ENCODE measurements around the gene CCL11.

The CCL11 gene

DNA sequence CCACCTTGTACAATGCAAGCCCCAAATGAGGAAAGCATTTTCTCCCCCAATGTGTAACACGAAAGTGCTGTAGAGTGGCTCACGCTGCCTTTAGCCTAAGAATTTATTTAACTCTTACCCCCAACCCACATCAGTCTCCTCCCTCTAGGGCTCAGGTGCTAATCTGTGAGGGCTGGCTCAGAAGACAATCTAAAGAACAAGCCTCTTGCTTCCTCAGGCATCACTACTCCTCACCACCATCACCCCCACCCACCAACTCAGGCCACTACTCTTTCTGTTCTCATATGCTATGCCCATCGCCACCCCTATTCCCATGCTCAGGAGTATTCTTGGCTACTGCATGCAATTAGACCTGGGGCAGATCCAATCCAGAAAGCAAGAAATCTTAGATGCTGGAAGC is 34.4 kb upstream of the CCL11 start:
- Histone ChIP-seq H3K27ac (ENCODE audit: low read depth, low read length) (no peak overlapping the region), H3K4me1 (ENCODE audit: control insufficient read depth, insufficient read depth, low read length) (peaks cover 65% of the 10 kb centered on the region), H3K9ac (ENCODE audit: low read length) (no peak overlapping the region), H3K27me3 (ENCODE audit: control insufficient read depth, insufficient read depth, low read length) (no peaks in the 10 kb centered on the region), H3K4me3 (ENCODE audit: low read length) (no peak overlapping the region), H3K36me3 (ENCODE audit: control insufficient read depth, insufficient read depth, low read length) (no peaks in the 10 kb centered on the region)

DNA sequence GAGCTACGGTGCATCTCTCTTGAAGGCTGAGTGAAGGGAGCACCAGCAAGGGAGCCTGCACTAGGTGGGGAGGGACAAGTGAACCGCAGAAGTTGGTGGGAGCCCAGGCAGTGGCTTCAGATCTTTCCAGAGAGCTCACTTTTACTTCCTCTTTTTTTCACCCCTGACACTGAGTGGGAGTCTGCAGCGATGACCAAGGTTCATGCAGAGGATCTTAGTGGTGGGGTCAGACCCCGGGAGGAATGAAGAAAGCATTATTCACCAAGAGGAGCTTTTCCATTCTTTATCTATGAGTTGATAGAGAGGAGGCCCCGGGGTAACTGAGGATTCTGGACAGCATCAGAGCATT is 33.5 kb upstream of the CCL11 start:
- Histone ChIP-seq H3K36me3 (ENCODE audit: control insufficient read depth, insufficient read depth, low read length) (no peaks in the 10 kb centered on the region), H3K27me3 (ENCODE audit: control insufficient read depth, insufficient read depth, low read length) (no peaks in the 10 kb centered on the region), H3K27ac (ENCODE audit: low read depth, low read length) (peak overlapping the region; percentile 81), H3K9ac (ENCODE audit: low read length) (no peak overlapping the region), H3K4me3 (ENCODE audit: low read length) (no peak overlapping the region), H3K4me1 (ENCODE audit: control insufficient read depth, insufficient read depth, low read length) (peaks cover 65% of the 10 kb centered on the region)

DNA sequence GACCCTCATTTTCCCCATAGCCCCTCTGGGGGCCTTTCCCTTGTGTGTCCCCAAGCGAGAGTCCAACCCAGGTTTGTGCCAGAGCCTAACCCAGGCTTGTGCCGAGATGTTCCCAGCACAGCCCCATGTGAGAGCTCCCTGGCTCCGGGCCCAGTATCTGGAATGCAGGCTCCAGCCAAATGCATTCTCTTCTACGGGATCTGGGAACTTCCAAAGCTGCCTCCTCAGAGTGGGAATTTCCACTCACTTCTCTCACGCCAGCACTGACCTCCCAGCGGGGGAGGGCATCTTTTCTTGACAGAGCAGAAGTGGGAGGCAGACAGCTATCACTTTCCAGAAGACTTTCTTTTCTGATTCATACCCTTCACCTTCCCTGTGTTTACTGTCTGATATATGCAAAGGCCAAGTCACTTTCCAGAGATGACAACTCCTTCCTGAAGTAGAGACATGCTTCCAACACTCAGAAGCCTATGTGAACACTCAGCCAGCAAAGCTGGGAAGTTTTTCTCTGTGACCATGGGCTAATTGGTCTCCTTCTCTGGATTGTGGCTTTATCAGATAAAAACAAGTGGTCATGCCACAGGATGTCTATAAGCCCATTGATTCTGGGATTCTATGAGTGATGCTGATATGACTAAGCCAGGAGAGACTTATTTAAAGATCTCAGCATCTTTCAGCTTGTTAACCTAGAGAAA is 33.0 kb upstream of the CCL11 start:
- H3K27ac ChIP-seq (ENCODE audit: low read depth, low read length), result peak overlapping the region; percentile 81
- H3K9ac ChIP-seq (ENCODE audit: low read length), result no peak overlapping the region
- no peaks in the 10 kb centered on the region for H3K27me3 ChIP-seq (ENCODE audit: control insufficient read depth, insufficient read depth, low read length)
- H3K4me1 ChIP-seq (ENCODE audit: control insufficient read depth, insufficient read depth, low read length), result peaks cover 65% of the 10 kb centered on the region
- no peaks in the 10 kb centered on the region for H3K36me3 ChIP-seq (ENCODE audit: control insufficient read depth, insufficient read depth, low read length)
- H3K4me3 ChIP-seq (ENCODE audit: low read length), result no peak overlapping the region

DNA sequence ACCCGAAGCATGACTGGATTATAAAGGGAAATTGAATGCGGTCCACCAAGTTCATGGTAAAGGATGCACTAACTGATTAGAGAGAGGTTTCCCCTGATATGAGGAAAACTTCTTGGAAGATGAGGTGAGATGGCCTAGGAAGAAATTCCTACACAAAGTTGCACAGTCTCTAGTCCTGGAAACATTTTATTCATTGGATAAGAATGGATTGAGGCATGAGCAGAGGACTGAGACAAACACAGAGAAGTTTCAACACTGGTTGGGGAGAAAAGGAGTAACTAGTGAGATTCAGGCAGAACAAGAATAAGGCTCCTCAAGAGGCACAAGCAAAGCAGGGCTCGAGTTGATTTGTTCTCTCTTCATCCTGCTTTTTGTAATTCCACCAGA is 32.4 kb upstream of the CCL11 start:
- Histone ChIP-seq H3K36me3 (ENCODE audit: control insufficient read depth, insufficient read depth, low read length) (no peaks in the 10 kb centered on the region), H3K27ac (ENCODE audit: low read depth, low read length) (peak overlapping the region; percentile 81), H3K4me1 (ENCODE audit: control insufficient read depth, insufficient read depth, low read length) (peaks cover 61% of the 10 kb centered on the region)

DNA sequence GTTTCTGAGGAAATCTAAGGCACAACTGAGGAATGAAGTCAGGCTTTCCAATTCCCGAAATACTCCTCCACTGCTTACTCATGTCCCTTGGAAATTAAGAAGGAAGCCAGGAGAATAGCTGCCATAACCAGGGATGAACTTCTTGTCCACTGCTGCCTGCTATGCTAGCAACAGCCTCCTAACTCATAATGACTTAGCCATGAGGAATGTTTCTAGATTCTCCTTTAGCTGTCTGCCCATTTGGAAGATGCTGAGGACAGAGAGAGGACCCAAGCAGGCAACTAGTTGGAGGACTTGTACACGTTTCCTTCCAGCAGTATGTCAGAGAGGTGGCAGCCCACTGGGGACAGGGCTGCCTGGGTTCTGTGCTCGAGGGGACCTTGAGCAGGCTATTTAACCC is 31.4 kb upstream of the CCL11 start:
- Histone ChIP-seq H3K9ac (ENCODE audit: low read length) (no peak overlapping the region), H3K27ac (ENCODE audit: low read depth, low read length) (peak overlapping the region; percentile 81), H3K27me3 (ENCODE audit: control insufficient read depth, insufficient read depth, low read length) (no peaks in the 10 kb centered on the region), H3K36me3 (ENCODE audit: control insufficient read depth, insufficient read depth, low read length) (no peaks in the 10 kb centered on the region), H3K4me3 (ENCODE audit: low read length) (no peak overlapping the region), H3K4me1 (ENCODE audit: control insufficient read depth, insufficient read depth, low read length) (peaks cover 51% of the 10 kb centered on the region)

More for the DNA sequence above, 32.4 kb upstream of the CCL11 start:
- Histone ChIP-seq H3K27me3 (ENCODE audit: control insufficient read depth, insufficient read depth, low read length) (no peaks in the 10 kb centered on the region), H3K4me3 (ENCODE audit: low read length) (no peak overlapping the region), H3K9ac (ENCODE audit: low read length) (no peak overlapping the region)

DNA sequence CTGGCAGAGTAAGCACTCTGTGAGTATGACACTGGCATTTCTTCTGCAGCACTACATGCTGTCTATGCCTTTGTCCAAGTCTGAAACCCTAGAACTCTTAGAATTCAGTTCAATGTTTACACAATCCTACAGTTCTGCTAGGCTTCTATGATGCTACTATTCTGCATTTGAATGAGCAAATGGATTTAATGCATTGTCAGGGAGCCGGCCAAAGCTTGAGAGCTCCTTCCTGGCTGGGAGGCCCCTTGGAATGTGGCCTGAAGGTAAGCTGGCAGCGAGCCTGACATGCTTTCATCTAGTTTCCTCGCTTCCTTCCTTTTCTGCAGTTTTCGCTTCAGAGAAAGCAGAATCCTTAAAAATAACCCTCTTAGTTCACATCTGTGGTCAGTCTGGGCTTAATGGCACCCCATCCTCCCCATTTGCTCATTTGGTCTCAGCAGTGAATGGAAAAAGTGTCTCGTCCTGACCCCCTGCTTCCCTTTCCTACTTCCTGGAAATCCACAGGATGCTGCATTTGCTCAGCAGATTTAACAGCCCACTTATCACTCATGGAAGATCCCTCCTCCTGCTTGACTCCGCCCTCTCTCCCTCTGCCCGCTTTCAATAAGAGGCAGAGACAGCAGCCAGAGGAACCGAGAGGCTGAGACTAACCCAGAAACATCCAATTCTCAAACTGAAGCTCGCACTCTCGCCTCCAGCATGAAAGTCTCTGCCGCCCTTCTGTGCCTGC is 30.7 kb upstream of the CCL11 start, which contains the start of gene CCL2:
TSS of gene CCL2 (plus strand) at position 635 of the 730 bp plus-strand sequence. CDS start at position 700, 65 bp downstream.
- H3K27me3 ChIP-seq (ENCODE audit: control insufficient read depth, insufficient read depth, low read length), result no peaks in the 10 kb centered on the region
- peak within 1 kb of the TSS; percentile 51 for H3K4me3 ChIP-seq (ENCODE audit: low read length)
- H3K9ac ChIP-seq (ENCODE audit: low read length), result no peak within 1 kb of the TSS
- H3K36me3 ChIP-seq (ENCODE audit: control insufficient read depth, insufficient read depth, low read length), result no peaks in the 10 kb centered on the region
- H3K4me1 ChIP-seq (ENCODE audit: control insufficient read depth, insufficient read depth, low read length), result peaks cover 45% of the 10 kb centered on the region
- peak within 1 kb of the TSS; percentile 81 for H3K27ac ChIP-seq (ENCODE audit: low read depth, low read length)

DNA sequence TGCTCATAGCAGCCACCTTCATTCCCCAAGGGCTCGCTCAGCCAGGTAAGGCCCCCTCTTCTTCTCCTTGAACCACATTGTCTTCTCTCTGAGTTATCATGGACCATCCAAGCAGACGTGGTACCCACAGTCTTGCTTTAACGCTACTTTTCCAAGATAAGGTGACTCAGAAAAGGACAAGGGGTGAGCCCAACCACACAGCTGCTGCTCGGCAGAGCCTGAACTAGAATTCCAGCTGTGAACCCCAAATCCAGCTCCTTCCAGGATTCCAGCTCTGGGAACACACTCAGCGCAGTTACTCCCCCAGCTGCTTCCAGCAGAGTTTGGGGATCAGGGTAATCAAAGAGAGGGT is 30.2 kb upstream of the CCL11 start:
- Histone ChIP-seq H3K4me1 (ENCODE audit: control insufficient read depth, insufficient read depth, low read length) (peaks cover 44% of the 10 kb centered on the region), H3K36me3 (ENCODE audit: control insufficient read depth, insufficient read depth, low read length) (no peaks in the 10 kb centered on the region), H3K27ac (ENCODE audit: low read depth, low read length) (peak overlapping the region; percentile 81), H3K4me3 (ENCODE audit: low read length) (peak overlapping the region; percentile 51), H3K27me3 (ENCODE audit: control insufficient read depth, insufficient read depth, low read length) (no peaks in the 10 kb centered on the region), H3K9ac (ENCODE audit: low read length) (no peak overlapping the region)

DNA sequence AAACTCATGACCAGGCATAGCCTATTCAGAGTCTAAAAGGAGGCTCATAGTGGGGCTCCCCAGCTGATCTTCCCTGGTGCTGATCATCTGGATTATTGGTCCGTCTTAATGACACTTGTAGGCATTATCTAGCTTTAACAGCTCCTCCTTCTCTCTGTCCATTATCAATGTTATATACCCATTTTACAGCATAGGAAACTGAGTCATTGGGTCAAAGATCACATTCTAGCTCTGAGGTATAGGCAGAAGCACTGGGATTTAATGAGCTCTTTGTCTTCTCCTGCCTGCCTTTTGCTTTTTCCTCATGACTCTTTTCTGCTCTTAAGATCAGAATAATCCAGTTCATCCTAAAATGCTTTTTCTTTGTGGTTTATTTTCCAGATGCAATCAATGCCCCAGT is 29.7 kb upstream of the CCL11 start:
- Histone ChIP-seq H3K4me3 (ENCODE audit: low read length) (peak overlapping the region; percentile 51), H3K27ac (ENCODE audit: low read depth, low read length) (peak overlapping the region; percentile 81), H3K9ac (ENCODE audit: low read length) (no peak overlapping the region), H3K27me3 (ENCODE audit: control insufficient read depth, insufficient read depth, low read length) (no peaks in the 10 kb centered on the region), H3K36me3 (ENCODE audit: control insufficient read depth, insufficient read depth, low read length) (no peaks in the 10 kb centered on the region), H3K4me1 (ENCODE audit: control insufficient read depth, insufficient read depth, low read length) (peaks cover 39% of the 10 kb centered on the region)

DNA sequence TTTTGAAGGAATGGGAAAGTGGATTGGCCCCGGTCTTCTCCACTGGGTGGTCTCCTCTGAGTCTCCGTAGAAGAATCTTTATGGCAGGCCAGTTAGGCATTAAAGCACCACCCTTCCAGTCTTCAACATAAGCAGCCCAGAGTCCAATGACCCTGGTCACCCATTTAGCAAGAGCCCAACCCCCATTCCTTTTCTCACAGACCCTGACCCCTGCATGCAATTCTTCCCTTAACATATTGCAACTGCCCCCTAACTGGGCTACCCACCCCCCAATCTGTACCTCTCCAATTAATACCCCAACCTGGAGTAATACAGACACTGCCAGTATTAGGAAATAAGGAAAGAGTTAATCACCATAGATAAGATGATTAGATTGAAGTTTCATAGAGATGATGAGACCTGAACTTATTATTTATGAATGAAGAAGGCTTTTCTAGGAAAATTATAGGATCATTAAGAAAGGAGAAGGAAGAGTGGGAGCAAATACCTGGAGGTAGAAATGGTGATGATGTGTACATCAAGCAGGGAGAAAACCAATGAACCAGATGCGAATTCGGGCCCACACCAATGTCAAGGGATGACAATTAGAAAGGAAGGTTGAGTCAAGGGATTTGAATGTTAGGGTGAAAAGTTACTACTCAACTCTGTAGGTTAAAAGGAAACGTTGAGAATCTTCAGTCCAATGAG is 28.1 kb upstream of the CCL11 start:
- Histone ChIP-seq H3K36me3 (ENCODE audit: control insufficient read depth, insufficient read depth, low read length) (no peaks in the 10 kb centered on the region), H3K4me3 (ENCODE audit: low read length) (no peak overlapping the region), H3K9ac (ENCODE audit: low read length) (no peak overlapping the region), H3K27me3 (ENCODE audit: control insufficient read depth, insufficient read depth, low read length) (no peaks in the 10 kb centered on the region), H3K27ac (ENCODE audit: low read depth, low read length) (no peak overlapping the region), H3K4me1 (ENCODE audit: control insufficient read depth, insufficient read depth, low read length) (peaks cover 28% of the 10 kb centered on the region)

DNA sequence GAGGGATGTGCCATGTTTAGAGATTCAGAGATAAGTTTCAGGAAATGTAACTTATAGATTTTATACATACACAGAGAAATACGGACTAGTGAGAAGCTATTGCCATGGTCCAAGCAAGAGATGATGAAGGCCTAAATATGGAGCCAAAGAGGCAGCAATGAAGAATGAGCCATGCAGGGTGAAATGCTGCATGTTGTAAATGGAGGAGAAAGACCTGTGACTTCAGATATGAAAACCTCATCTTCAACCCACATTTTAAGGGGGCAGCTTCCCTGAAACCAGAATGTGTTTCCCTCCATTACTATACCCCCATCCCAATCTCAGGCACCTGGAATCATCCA is 27.6 kb upstream of the CCL11 start:
- no peak overlapping the region for H3K27ac ChIP-seq (ENCODE audit: low read depth, low read length)
- H3K27me3 ChIP-seq (ENCODE audit: control insufficient read depth, insufficient read depth, low read length), result no peaks in the 10 kb centered on the region
- H3K4me3 ChIP-seq (ENCODE audit: low read length), result no peak overlapping the region
- no peaks in the 10 kb centered on the region for H3K36me3 ChIP-seq (ENCODE audit: control insufficient read depth, insufficient read depth, low read length)
- H3K4me1 ChIP-seq (ENCODE audit: control insufficient read depth, insufficient read depth, low read length), result peaks cover 23% of the 10 kb centered on the region
- no peak overlapping the region for H3K9ac ChIP-seq (ENCODE audit: low read length)

DNA sequence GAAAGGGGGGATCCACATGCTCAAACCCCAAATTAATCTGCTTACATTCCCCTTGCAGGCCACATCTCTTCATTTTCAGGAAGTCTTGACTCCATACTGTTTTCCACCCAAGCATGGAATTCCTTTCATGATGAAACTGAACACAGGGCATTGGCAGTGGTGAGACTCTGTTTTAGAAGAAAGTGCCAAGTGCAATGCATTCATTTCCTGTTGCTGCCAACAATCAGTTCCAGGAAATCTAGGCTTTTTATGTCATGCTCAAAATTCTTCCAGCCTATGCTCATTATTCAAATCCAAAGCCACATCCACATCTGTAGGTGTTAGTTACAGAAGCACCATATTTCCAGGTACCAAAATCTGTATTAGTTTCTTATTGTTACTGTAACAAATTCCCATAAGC is 26.4 kb upstream of the CCL11 start:
- Histone ChIP-seq H3K9ac (ENCODE audit: low read length) (no peak overlapping the region), H3K27ac (ENCODE audit: low read depth, low read length) (no peak overlapping the region), H3K36me3 (ENCODE audit: control insufficient read depth, insufficient read depth, low read length) (no peaks in the 10 kb centered on the region), H3K4me3 (ENCODE audit: low read length) (no peak overlapping the region), H3K4me1 (ENCODE audit: control insufficient read depth, insufficient read depth, low read length) (peaks cover 11% of the 10 kb centered on the region), H3K27me3 (ENCODE audit: control insufficient read depth, insufficient read depth, low read length) (no peaks in the 10 kb centered on the region)

DNA sequence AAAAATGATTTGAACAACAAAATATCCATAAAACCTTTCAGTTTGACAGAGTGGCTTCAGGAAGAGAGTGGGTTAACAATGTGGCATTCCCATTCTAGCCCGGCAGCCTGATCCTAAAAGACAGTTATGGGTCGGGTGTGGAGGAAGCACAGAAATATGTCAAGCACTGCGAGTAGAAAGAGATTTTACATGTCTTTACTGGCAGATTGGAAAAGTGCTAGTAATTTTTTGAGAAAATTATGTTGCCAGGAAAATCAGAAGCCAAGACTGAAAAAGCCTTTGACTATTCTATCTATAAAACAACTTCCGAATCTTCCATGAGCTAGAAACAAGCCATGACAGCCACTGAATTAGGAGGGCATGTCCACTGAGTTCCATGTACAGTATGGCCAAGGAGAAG is 24.7 kb upstream of the CCL11 start:
- Histone ChIP-seq H3K4me1 (ENCODE audit: control insufficient read depth, insufficient read depth, low read length) (no peaks in the 10 kb centered on the region), H3K36me3 (ENCODE audit: control insufficient read depth, insufficient read depth, low read length) (no peaks in the 10 kb centered on the region), H3K27ac (ENCODE audit: low read depth, low read length) (no peak overlapping the region), H3K4me3 (ENCODE audit: low read length) (no peak overlapping the region), H3K27me3 (ENCODE audit: control insufficient read depth, insufficient read depth, low read length) (no peaks in the 10 kb centered on the region), H3K9ac (ENCODE audit: low read length) (no peak overlapping the region)
